Smooth muscle cell (in vitro differentiated cells): ENCODE data around the gene SOHLH1. TPM values are rescaled to one million over a fixed set of nuclear protein-coding genes. Genes with fewer than 3 reads are reported as not detected.

Source experiments
- DNase-seq: peaks from one replicate; lab custom pipeline; 2025; ENCODE audit not compliant: unreplicated experiment; lab: John Stamatoyannopoulos, UW
- H2AFZ ChIP-seq: fragments of 200-600 bp; sonication (generic); 2 replicates; pipeline ENCODE4 v1.6.0; 2016; ENCODE audit warnings: antibody characterized with exemption, low read depth, mild to moderate bottlenecking
- H3F3A ChIP-seq: fragments of 200-600 bp; sonication (generic); 2 replicates; pipeline ENCODE4 v1.6.0; 2017; ENCODE audit warnings: antibody characterized with exemption, low read depth
- H3K27ac ChIP-seq: fragments of 200-600 bp; sonication (generic); 2 replicates; pipeline ENCODE4 v1.5.1; 2016; ENCODE audit warnings: low read depth, mild to moderate bottlenecking
- H3K27me3 ChIP-seq: fragments of 200-600 bp; sonication (generic); 2 replicates; pipeline ENCODE4 v1.6.1; 2016; ENCODE audit warnings: low read depth, mild to moderate bottlenecking
- H3K36me3 ChIP-seq: fragments of 200-600 bp; sonication (generic); 2 replicates; pipeline ENCODE4 v1.5.1; 2016; ENCODE audit warnings: low read depth
- H3K4me1 ChIP-seq: fragments of 200-600 bp; sonication (generic); 2 replicates; pipeline ENCODE4 v1.5.1; 2016; ENCODE audit warnings: low read depth
- H3K4me2 ChIP-seq: fragments of 200-600 bp; sonication (generic); 2 replicates; pipeline ENCODE4 v1.6.0; 2016; ENCODE audit warnings: mild to moderate bottlenecking
- H3K4me3 ChIP-seq: fragments of 200-600 bp; sonication (generic); 2 replicates; pipeline ENCODE4 v1.5.1; 2016; ENCODE audit warnings: mild to moderate bottlenecking
- H3K79me2 ChIP-seq: fragments of 200-600 bp; sonication (generic); 2 replicates; pipeline ENCODE4 v1.6.0; 2016; ENCODE audit warnings: low read depth, mild to moderate bottlenecking
- H3K9ac ChIP-seq: fragments of 200-600 bp; sonication (generic); 2 replicates; pipeline ENCODE4 v1.6.0; 2016; ENCODE audit warnings: low read depth
- H3K9me3 ChIP-seq: fragments of 200-600 bp; sonication (generic); replicated peaks from 2 replicates; pipeline ENCODE4 v1.5.1; 2016; ENCODE audit warnings: low read depth
- H4K20me1 ChIP-seq: fragments of 200-600 bp; sonication (generic); 2 replicates; pipeline ENCODE4 v1.6.0; 2016; ENCODE audit warnings: low read depth
- whole genome bisulfite sequencing: methylation state at CpG from one replicate; pipeline ENCODE4 v1.1.7; 2016; ENCODE audit warnings: low lambda C conversion rate; 5-methylcytosine and 5-hydroxymethylcytosine counted together
- polyA plus RNA-seq: library from polyadenylated mRNA; unstranded; fragments of >200 nt; fragmentation: Nextera tagmentation; extraction: Ambion mirVana; gene quantifications from 2 replicates; pipeline ENCODE4 v1.2.1, GENCODE V29; 2016
- total RNA-seq: library from RNA; depleted of rRNA; stranded (reverse); fragments of >200 nt; gene quantifications from 2 replicates; pipeline ENCODE4 v1.2.3, GENCODE V29; 2014
- TF ChIP-seq, protein P1 (sequence below): fragments of 200-600 bp; sonication (generic); IDR thresholded peaks from 2 replicates; pipeline ENCODE4 v1.5.1; 2017; ENCODE audit warnings: borderline replicate concordance, mild to moderate bottlenecking, antibody characterized with exemption; ENCODE audit not compliant: insufficient read depth, poor library complexity, severe bottlenecking

Gene SOHLH1
- total and polyA plus RNA-seq, 2 experiments from 2014 or later = not detected

DNA sequence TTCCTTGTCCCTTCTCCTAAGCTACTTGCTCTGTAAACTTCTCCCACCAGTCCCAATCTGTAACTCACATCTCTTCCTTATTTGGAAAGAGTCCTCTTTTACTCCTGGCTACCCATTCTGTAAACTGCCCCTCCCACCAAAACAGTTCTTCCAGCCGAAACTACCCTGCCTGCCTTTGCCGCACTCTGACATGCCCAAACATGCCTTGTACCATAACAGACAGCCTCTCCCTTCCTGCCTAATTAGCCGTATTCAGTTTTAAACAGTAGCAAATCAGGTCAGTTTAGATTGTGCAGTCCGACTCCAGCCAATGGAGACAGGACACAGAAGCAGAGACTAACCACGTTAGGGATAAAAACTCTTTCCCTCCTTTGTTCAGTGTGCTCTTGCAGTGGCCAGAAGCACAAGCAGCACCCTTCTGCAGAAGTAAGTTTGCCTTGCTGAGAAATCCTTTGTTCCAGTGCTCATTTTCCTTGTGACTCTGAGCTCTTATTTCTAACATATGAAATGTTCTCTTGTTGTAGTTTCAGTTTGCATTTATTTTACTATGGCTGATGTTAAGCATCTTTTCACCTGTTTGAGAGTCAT lies 54.6 kb downstream of the SOHLH1 start:
- Histone ChIP-seq H3K79me2 (peaks cover 44% of the 10 kb centered on the region), H3K4me2 (peak overlapping the region; percentile 87), H3K27ac (peak overlapping the region; percentile 93), H3K36me3 (no peaks in the 10 kb centered on the region), H3K27me3 (no peaks in the 10 kb centered on the region), H3K9ac (peak overlapping the region; percentile 78), H3K4me3 (peak overlapping the region; percentile 54), H2AFZ (peak overlapping the region; percentile 9), H4K20me1 (peaks cover 38% of the 10 kb centered on the region), H3K4me1 (peaks cover 57% of the 10 kb centered on the region), H3K9me3 (no peaks in the 10 kb centered on the region), H3F3A (no peaks in the 10 kb centered on the region)
- TF ChIP-seq, protein P1, sequence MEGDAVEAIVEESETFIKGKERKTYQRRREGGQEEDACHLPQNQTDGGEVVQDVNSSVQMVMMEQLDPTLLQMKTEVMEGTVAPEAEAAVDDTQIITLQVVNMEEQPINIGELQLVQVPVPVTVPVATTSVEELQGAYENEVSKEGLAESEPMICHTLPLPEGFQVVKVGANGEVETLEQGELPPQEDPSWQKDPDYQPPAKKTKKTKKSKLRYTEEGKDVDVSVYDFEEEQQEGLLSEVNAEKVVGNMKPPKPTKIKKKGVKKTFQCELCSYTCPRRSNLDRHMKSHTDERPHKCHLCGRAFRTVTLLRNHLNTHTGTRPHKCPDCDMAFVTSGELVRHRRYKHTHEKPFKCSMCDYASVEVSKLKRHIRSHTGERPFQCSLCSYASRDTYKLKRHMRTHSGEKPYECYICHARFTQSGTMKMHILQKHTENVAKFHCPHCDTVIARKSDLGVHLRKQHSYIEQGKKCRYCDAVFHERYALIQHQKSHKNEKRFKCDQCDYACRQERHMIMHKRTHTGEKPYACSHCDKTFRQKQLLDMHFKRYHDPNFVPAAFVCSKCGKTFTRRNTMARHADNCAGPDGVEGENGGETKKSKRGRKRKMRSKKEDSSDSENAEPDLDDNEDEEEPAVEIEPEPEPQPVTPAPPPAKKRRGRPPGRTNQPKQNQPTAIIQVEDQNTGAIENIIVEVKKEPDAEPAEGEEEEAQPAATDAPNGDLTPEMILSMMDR = no peak
- no peak for DNase-seq
- 10% methylated on average over 5 of the region's 5 CpGs for WGBS

Other genes with a start within 250 kb of the SOHLH1 start
- 7.3 and 8.1 TPM in 2 replicates for gene PPP1R26, start 219.7 kb downstream of the SOHLH1 start, total RNA-seq
- gene PPP1R26, start 219.7 kb downstream of the SOHLH1 start, polyA plus RNA-seq = 6.2 and 7.7 TPM in 2 replicates
- 30.7 and 34.2 TPM in 2 replicates for gene MRPS2, start 198.8 kb downstream of the SOHLH1 start, total RNA-seq
- gene MRPS2, start 198.8 kb downstream of the SOHLH1 start, polyA plus RNA-seq = 49.0 and 52.6 TPM in 2 replicates
- gene LCN1, start 178.0 kb downstream of the SOHLH1 start, total RNA-seq = 0.85 and 0.99 TPM in 2 replicates
- gene LCN1, start 178.0 kb downstream of the SOHLH1 start, polyA plus RNA-seq = 3.5 and 5.6 TPM in 2 replicates
- not detected in 2 replicates for gene OBP2A, start 153.4 kb downstream of the SOHLH1 start, total RNA-seq
- gene OBP2A, start 153.4 kb downstream of the SOHLH1 start, polyA plus RNA-seq = 0.61 TPM in 1 of 2 replicates, not detected in the other
- gene PAEP, start 137.7 kb downstream of the SOHLH1 start, total RNA-seq = 1.4 and 6.3 TPM in 2 replicates
- gene PAEP, start 137.7 kb downstream of the SOHLH1 start, polyA plus RNA-seq = 5.3 TPM in 1 of 2 replicates, not detected in the other
- not detected in 2 replicates for gene GLT6D1, start 59.9 kb downstream of the SOHLH1 start, total RNA-seq
- gene GLT6D1, start 59.9 kb downstream of the SOHLH1 start, polyA plus RNA-seq = not detected in 2 replicates
- 15.6 and 22.0 TPM in 2 replicates for gene LCN9, start 36.2 kb downstream of the SOHLH1 start, total RNA-seq
- gene LCN9, start 36.2 kb downstream of the SOHLH1 start, polyA plus RNA-seq = 20.8 and 45.2 TPM in 2 replicates
- not detected in 2 replicates for gene KCNT1, start 2.7 kb upstream of the SOHLH1 start, total RNA-seq
- 0.30 TPM in 1 of 2 replicates, not detected in the other for gene KCNT1, start 2.7 kb upstream of the SOHLH1 start, polyA plus RNA-seq
- 15.1 and 17.8 TPM in 2 replicates for gene CAMSAP1, start 208.1 kb upstream of the SOHLH1 start, total RNA-seq
- gene CAMSAP1, start 208.1 kb upstream of the SOHLH1 start, polyA plus RNA-seq = 5.3 and 5.4 TPM in 2 replicates